ENCODE results near the gene FOXF2. TPM values are rescaled to one million over a fixed set of nuclear protein-coding genes. Genes with fewer than 3 reads are reported as not detected.

The FOXF2 gene
- total and polyA plus RNA-seq, 10 of the 15 experiments (the other 5 are each of a cell fraction or from before 2014, with no cell fraction given), result not detected

DNA sequence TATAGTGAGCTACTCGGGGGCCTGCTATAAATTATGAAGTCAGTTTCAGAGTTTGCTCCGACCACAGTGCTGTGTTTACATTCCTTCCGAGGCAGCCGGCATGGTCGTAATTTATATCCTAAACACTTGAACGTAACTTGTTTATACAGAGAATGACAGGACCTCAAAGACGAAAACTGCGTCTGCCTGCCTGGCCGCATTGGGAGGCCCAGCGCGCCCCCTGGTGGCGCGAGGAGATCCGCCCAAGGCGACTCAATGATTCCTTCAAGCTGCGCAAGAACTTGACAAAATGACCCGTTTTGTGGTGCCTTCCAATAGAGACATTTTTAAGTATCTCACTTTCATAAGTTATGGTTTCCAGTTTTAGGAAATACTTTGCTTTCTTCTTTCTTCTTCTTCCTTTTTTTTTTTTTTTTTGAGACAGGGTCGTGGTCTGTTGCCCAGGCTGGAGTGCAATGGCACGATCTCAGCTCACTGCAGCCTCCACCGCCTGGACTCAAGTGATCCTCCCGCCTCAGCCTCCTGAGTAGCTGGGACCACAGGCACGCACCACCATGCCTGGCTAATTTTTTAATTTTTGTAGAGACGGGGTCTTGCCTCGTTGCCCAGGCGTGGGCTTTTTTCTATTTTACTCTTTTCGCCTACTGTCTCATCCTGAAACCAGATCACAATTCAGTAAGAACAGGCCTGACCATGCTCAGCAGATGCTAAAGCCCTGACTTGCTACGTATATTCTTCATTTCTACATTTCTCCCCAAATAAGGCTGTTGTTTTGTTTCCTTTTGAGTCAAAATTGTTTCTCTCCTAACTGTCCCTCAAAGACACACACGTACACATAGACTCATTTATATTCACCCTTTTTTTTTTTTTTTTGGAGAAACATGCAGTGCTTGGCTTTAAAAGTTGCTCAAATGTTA lies 7.8 kb downstream of the FOXF2 start (continued):
- TF ChIP-seq, protein P1, sequence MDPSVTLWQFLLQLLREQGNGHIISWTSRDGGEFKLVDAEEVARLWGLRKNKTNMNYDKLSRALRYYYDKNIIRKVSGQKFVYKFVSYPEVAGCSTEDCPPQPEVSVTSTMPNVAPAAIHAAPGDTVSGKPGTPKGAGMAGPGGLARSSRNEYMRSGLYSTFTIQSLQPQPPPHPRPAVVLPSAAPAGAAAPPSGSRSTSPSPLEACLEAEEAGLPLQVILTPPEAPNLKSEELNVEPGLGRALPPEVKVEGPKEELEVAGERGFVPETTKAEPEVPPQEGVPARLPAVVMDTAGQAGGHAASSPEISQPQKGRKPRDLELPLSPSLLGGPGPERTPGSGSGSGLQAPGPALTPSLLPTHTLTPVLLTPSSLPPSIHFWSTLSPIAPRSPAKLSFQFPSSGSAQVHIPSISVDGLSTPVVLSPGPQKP (IDR thresholded peaks at IDR 0.05; ENCODE audit: low read depth, low read length), result no peak
- peak; percentile 55; the same call in 1 of the 2 replicates for TF ChIP-seq CBFB (IDR thresholded peaks at IDR 0.05; ENCODE audit: low read depth)
- peak; percentile 78; the same call in 1 of the 2 replicates for TF ChIP-seq PAX5 (IDR thresholded peaks at IDR 0.05; ENCODE audit: borderline replicate concordance, low read depth, low read length)
- no peak for TF ChIP-seq IRF5 (IDR thresholded peaks at IDR 0.05; ENCODE audit: borderline replicate concordance)
- peak; percentile 62; the same call in 1 of the 2 replicates for TF ChIP-seq CREM (IDR thresholded peaks at IDR 0.05; ENCODE audit: low read depth)
- peak; percentile 40 to 61; a peak in 3 of 4 replicates for TF ChIP-seq IKZF2 (IDR thresholded peaks at IDR 0.05)
- no peak for TF ChIP-seq CHD4 (IDR thresholded peaks at IDR 0.05)
- TF ChIP-seq CTCF (IDR thresholded peaks at IDR 0.05 in 2 of 3, conservative IDR thresholded peaks at IDR 0.05 in 1 of 3; ENCODE audit: control insufficient read depth in 2 of 3, extremely low read depth in 1 of 3, insufficient read depth in 1 of 3, low read depth in 3 of 3, low read length in 3 of 3), result peak; percentile 88 to 98 (median 97)
- peak; percentile 53; the same call in 1 of the 2 replicates for TF ChIP-seq YY1 (IDR thresholded peaks at IDR 0.05; ENCODE audit: low read depth, low read length)
- peak; percentile 58 for TF ChIP-seq BCL11A (IDR thresholded peaks at IDR 0.05; ENCODE audit: low read depth, low read length)
- peak; percentile 49 for TF ChIP-seq SKIL (IDR thresholded peaks at IDR 0.05; ENCODE audit: low read depth, poor library complexity, severe bottlenecking)
- TF ChIP-seq ZNF384 (IDR thresholded peaks at IDR 0.05; ENCODE audit: borderline replicate concordance, low read depth, low read length), result peak; percentile 78
- TF ChIP-seq, protein P2, sequence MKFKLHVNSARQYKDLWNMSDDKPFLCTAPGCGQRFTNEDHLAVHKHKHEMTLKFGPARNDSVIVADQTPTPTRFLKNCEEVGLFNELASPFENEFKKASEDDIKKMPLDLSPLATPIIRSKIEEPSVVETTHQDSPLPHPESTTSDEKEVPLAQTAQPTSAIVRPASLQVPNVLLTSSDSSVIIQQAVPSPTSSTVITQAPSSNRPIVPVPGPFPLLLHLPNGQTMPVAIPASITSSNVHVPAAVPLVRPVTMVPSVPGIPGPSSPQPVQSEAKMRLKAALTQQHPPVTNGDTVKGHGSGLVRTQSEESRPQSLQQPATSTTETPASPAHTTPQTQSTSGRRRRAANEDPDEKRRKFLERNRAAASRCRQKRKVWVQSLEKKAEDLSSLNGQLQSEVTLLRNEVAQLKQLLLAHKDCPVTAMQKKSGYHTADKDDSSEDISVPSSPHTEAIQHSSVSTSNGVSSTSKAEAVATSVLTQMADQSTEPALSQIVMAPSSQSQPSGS (IDR thresholded peaks at IDR 0.05; ENCODE audit: low read length), result peak; percentile 48; the same call in 1 of the 2 replicates
- TF ChIP-seq DPF2 (IDR thresholded peaks at IDR 0.05), result peak; percentile 66; the same call in 1 of the 2 replicates
- no peak for TF ChIP-seq JUND (IDR thresholded peaks at IDR 0.05; ENCODE audit: low read depth, low read length)
- TF ChIP-seq BMI1 (IDR thresholded peaks at IDR 0.05; ENCODE audit: borderline replicate concordance), result no peak
- peak; percentile 71; the same call in 1 of the 2 replicates for TF ChIP-seq IRF4 (IDR thresholded peaks at IDR 0.05; ENCODE audit: low read depth, low read length)
- TF ChIP-seq SIX5 (IDR thresholded peaks at IDR 0.05; ENCODE audit: low read depth, low read length, severe bottlenecking), result no peak
- TF ChIP-seq JUNB (IDR thresholded peaks at IDR 0.05), result peak; percentile 84
